CD4-positive, alpha-beta T cell treated with Interleukin-17A for 1 hour (primary cell): ENCODE results near the gene ZNF562.

ENCODE experiments used
- DNase-seq: peaks from one replicate; pipeline ENCODE4 v3.0.0-alpha.2; 2020

Gene ZNF562

DNA sequence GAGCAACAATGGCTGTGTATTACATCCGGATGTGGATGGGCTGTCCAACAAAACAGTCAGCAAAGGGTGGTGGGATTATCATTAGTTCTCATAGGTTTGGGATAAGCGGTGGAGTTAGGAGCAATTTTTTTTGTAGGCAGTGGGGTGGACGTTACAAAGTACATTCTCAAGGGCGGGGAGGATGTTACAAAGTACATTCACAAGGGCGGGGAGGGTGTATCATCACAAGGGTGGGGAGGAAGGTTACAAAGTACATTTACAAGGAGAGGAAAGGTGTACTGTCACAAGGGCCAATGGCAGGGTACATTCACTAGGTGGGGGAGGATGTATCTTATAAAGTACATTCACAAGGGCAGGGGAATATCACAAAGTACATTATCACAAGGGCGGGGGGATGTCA lies 33.1 kb downstream of the ZNF562 start:
- DNase-seq = no peak

DNA sequence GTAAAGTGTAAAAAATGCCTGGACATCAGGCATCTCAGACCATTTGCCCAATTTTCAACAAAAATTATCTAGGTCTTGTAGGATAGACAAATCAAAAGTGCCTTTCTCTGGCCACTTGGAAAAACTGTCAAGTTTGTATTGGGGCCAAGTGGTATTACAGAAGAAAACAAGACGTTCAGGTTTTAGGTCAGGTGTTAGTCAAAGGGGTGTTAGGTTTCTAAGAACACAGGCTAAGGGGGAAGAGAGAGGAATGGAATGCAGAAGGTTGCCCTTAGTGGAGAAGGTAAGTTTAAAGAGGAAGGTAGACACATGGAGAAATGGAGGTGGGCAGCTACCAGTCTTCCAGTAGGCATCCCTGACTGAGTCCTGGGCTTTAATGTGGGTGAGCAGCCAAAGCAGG lies 33.9 kb downstream of the ZNF562 start:
- DNase-seq = no peak

DNA sequence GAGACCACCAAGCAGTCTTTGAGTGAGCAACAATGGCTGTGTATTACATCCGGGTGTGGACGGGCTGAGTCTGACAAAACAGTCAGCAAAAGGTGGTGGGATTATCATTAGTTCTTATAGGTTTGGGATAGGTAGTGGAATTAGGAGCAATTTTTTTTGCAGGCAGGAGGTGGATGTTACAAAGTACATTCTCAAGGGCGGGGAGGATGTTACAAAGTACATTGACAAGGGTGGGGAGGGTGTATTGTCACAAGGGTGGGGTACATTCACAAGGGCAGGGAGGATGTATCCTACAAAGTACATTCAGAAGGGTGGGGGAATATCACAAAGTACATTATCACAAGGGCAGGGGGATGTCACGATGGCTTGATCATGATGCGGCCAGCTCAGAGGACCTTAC lies 38.9 kb downstream of the ZNF562 start:
- no peak for DNase-seq

DNA sequence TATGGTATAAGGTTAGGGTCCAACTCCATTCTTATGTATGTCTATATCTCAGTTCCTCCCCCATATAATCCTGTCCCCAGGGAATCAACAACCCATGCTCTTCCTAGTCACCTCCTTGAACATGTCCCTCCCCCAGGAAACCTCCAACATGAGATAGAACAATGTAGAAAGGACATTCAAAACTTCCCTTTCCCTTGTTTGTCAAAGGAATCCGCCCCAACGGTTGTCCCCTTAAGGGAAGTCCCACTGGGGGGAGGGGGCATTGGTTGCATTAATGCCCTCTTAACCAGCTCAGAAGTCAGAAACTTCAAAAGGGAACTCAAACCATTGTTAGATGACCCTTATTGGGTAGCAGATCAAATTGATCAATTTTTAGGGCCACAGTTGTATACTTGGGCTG lies 47.0 kb downstream of the ZNF562 start:
- no peak for DNase-seq

DNA sequence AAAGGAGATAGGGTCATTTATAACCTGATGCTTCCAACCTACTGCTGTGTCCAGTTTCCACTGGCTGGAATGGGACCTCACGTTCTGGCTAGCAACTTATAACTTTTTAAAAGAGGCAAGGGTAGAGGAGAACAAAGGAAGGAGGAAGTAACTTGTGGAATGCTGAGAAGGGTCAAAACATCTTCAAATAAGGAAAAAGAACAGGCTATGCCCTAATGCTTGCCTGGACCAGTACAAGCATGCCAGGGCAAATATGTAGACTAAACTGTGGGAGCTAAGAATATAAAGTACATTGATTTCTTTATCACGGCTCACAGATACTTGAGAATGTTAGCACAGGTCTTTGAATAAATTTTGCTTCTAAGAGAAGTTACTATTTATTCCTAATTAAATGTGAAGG lies 52.4 kb downstream of the ZNF562 start:
- no peak for DNase-seq

DNA sequence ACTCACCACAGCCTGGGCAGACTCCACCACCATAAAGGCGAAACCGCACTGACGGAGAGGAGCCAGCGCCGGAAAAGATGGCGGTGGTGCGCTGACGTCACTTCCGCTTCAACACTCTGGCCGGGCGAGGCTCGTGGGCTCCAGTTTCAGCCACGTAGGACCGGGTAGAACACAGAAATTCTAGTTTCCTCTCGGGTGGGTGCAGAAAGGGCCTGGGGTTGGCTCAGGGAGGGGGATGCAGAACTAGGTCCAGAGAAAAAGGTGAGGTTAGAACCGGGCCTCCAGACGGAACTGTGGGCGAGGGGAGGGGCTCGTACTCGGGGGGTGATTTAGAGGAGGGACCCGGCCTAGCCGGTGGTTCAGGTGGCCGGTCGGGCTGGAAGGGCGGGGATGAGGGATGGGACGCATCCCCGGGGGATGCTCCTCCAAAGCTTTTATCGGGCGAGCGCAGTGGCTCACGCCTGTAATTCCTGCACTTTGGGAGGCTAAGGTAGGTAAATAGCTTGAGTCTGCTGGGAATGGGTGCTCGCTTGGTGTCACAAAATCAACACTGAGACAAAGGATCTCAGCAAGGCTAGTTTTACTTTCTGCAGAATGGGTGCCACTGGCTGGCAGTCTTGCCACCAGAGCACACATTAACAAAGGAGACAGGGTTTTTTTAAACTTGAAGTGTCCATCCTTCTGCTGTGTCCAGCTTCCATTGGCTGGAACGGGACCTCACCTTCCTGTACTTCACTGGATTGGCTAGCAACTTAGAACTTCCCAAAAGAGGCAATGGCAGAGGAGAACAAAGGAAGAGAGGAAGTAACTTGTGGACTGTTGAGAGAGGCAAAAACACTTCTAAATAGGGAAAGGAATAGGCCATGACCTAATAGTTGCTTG lies 53.5 kb downstream of the ZNF562 start, which contains the start of gene ZNF561:
Gene ZNF561 (minus strand): TSS at position 77 of the 882 bp plus-strand sequence. CDS start 1,776 bp downstream, outside the sequence.
- DNase-seq = peak; percentile 91

DNA sequence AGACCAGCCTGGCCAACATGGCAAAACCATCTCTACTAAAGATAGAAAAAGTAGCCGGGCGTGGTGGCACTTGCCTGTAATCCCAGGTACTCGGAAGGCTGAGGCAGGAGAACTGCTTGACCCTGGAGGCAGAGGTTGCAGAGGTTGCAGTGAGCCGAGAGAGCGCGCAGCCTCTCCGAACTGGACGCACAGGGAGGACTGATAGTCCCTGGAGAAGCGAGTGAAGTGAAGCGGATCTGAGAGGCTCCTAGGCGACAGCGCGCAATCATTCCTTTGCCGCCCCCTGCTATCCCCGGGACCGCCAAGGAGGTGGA lies 54.1 kb downstream of the ZNF562 start:
- DNase-seq = no peak

DNA sequence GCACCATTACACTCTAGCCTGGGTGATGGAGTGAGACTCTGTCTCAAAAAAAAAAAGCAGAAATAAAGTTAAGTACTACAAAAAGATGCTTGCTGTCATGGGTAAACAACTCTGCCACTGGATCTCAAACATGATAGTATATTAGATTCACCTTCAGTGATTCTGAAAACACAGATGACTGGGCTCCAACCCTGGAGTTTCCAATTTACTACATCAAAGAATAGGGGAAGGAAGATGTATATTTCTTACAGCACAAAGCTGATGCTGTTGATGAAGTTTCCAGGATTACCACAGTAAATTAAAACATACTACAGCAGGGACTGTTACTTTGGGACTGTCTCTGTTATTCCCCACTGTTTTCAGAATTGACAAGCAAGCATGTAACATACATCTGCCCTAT lies 59.1 kb downstream of the ZNF562 start:
- DNase-seq = no peak

DNA sequence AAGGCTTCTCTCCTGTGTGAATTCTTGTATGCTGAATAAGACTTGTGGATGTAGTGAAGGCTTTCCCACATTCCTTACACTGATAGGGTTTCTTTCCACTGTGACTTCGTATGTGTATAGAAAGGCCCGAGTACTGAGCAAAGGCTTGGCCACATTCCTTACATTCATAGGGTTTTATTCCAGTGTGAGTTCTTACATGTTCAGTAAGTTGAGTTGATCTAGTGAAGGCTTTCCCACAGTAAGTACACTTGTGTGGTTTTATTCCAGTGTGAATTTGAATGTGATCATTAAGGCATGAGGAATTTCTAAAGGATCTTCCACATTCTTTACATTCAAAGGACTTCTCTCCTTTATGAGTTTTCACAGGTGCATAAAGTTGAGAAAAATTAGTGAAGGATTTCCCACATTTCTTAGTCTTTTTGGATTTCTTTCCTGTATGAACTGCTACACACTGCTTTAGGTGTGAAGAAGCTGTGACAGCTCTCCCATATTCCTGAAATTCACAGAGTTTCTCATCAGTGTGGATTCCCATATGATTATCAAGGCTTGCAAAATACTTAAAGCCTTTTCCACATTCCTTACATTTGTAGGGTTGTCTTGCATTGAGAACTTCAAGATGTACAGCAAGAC lies 64.3 kb downstream of the ZNF562 start:
- no peak for DNase-seq

DNA sequence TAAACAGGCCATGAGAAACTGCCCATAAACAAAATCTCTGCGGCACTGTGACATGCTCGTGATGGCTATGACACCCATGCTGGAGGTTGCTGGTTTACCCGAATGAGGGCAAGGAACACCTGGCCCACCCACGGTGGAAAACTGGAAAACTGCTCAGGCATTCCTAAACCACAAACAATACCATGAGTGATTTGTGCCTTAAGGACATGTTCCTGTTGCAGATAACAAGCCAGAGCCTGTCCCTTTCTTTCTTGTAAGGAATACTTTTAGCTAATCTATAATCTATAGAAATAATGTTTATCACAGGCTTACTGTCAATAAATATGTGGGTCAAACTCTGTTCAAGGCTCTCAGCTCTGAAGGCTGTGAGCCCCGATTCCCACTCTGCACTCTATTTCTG lies 66.0 kb downstream of the ZNF562 start:
- no peak for DNase-seq

DNA sequence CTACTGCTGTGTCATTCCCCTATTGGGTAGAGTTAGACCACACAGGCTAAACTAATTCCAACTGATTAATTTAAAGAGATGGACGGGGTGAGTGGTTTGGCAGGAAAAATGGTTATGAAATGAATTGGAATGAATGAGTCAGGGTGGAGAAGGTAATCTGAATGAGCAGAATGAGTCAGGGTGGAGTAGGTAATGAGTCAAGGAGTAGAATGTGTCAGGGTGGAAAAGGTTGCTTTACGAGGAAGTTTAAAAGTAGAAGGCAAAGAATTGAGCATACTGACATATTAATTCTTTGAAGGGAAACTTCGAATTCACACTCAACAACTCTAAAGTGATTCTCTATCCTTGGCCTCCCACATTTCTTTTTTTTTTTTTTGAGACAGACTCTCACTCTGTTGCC lies 77.9 kb downstream of the ZNF562 start:
- no peak for DNase-seq
